Hematopoietic multipotent progenitor cell (in vitro differentiated cells): Measurements from ENCODE around the gene CACNA2D4. TPM values are rescaled to one million over a fixed set of nuclear protein-coding genes. Genes with fewer than 3 reads are reported as not detected.

Source experiments
- DNase-seq, 3 donors: peaks; one replicate each; pipeline ENCODE4 v3.0.0-alpha.2; 2011 to 2015; ENCODE audit warnings: low read depth in 2 of 3, low spot score in 2 of 3
- total RNA-seq: library from RNA; depleted of rRNA; stranded (reverse); fragments of >200 nt; gene quantifications from one replicate; pipeline ENCODE4 v1.2.3, GENCODE V29; 2012

CACNA2D4 gene
- total RNA-seq, 1 donor, result 9.4 TPM

DNA sequence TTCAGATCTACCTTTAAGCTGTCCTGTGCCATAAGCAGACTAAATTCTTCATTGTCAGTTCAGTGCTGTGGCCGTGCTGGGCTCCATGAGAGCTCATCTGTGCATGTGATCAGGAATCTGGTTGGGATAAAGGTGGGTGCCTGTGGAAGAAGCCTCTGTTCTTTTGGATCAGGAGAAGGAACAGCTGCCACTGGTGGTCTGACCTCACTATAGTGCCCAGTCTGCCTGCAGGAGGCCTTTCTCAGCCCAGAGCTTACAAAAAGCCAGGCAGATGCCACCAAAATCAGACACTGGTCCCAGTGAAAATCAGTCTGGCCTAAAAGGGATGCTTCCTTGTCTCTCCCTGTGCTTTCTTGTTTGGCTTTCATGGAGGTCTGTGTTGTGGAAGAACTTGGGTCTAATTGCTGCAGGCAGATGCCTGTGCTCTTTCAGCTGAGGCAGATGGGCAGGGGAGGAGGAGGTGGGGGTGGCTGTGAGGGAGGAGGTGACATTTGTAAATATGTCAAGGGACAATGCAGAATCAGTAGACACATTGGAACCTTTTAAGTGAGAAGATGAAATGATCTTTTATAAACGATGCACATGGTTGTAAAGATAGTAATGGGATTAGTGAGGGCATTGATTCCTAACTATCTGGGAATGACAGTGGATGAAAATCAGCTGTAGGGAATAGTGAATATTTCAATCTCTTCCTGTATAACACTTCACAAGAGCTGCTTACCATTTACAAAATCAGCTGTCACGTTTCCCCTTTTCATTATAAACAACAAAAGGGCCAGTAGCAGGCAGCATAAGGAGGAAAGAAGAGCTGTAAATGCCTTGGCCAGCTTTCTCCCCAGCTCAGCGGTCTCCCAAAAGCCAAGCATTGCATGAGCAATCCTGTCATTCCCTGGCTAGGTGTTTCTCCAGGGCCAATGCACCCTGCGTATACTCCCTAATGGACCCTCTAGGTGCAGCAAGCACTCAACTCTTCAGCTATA lies 44.6 kb downstream of the CACNA2D4 start:
- no peak for DNase-seq

DNA sequence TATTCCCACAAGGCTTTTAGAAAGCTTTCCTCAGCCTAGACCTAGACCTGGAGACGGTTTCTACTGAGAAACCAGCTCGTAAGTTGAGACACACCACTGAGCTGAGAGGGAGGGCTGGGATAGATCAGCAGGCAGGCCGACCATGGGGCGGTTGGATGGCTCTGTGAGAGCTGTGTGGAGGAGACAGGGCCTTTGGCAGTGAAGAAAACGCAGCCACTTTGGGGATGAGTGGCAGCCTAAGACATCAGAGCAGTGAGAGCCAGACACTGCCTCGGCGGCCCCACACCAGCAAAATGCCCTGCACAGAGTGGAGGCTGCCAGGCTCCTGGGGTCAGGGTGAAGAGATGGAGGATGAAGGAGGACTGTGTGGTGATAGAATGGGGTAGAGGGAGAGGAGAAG lies 46.0 kb downstream of the CACNA2D4 start:
- no peak for DNase-seq

DNA sequence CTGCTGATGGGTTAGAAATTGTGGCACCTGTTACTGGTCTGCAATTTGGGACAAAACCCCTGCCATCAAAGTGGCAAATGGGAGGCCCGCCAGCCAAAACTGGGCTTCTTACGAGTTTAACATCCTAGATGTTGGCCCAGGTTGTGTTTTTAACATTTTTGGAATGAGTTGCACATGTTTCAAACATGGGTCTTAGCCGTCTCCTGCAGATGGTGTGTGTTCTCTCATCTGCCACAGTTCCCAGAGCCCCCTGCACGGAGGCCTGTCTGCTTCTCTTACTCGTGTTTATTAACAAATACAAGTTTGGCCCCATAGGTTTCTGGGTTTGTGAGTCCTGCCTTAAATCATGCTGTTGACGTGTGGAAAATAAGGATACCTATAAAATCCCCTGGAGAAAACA lies 46.5 kb downstream of the CACNA2D4 start:
- no peak for DNase-seq

DNA sequence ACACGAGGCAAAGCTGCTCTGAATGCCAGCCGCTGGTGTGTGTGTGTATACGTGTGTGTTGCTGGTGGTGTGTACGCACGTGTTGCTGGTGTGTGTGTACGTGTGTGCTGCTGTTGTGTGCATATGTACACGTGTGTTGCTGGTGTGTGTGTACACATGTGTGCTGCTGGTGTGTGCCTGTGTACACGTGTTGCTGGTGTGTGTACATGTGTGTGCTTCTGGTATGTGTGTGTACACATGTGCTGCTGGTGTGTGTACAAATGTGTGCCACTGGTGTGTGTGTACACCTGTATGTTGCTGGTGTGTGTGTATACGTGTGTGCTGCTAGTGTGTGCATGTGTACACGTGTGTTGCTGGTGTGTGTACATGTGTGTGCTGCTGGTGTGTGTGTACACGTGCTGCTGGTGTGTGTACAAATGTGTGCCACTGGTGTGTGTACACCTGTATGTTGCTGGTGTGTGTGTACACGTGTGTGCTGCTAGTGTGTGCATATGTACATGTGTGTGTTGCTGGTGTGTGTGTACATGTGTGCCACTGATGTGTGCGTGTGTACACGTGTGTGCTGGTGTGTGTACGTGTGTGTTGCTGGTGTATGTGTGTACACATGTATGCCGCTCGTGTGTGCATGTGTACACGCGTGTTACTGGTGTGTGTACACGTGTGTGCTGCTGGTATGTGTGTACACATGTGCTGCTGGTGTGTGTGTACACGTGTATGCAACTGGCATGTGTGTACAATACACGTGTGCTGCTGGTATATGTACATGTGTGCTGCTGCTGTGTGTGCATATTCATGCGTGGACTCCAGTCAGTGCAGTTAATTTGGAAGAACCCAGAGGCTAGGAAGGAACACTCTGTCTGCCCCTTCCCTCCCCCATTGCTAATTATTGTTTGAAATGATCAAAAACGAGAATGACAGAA lies 47.2 kb downstream of the CACNA2D4 start:
- no peak for DNase-seq

DNA sequence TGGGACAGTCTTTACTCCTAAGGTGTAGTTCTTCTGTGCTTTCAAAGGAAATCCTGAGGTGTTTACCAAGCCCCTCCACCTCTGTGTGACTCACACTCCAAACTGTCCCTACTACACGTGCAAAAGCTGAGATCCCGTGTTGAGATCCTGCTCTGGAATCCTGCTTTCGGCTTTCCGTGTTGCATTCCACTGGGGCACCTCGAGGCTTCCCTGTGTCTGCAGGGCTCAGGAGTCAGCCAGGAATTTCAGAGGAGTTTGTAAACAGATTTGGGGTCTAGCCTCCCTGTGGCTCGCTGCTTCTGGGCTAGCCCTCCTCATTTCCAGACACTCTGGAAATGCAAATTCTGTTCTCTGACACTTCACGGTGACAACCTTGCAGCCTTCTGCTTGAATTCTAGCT lies 48.4 kb downstream of the CACNA2D4 start:
- no peak for DNase-seq

DNA sequence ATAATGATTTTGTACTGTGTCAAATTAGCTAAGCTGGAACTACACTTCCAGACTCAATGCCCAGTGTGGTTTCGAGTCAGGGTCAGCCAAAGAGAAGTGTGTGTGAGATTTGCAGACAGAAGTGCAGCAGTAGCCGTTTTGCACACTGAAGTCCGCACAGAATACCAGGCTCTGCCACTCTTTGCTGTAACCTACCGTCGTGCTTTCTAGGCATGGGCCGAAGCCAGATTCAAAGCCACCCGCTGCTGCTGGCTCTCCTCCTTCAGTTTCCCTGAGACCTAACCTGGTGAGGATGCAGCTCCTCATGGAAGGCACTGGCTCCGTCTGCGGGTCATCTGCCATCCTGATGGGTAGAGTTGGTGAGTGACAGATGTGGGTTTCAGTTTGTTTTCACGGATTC lies 49.3 kb downstream of the CACNA2D4 start:
- no peak for DNase-seq

DNA sequence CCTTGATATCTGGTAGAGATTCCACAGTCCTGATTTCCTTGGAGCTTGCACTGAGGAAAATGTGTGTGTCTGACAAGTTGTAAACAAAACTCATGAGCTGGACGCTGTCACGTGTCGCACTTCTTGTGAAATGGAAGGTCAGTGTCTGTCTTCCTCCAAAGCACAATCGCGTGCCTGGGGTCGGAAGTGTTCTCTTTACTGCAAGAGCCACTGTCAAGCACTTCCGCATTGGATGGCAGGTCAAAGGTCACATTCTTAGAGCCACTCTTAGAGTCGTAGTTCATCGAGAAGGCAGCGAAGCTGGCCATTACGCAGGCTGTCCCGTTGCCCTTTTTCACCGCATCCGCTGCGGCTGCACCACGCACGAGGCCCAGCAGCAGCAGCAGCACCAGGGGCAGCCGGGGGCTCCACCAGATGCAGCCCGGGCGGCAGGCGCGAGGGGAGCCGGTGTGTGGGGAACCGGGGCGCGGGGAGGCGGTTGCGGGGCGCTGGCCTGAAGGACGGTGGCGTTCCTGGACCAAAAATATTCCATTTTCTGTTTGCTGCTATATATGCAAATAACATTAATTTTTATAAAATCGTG lies 53.1 kb downstream of the CACNA2D4 start:
- no peak for DNase-seq

DNA sequence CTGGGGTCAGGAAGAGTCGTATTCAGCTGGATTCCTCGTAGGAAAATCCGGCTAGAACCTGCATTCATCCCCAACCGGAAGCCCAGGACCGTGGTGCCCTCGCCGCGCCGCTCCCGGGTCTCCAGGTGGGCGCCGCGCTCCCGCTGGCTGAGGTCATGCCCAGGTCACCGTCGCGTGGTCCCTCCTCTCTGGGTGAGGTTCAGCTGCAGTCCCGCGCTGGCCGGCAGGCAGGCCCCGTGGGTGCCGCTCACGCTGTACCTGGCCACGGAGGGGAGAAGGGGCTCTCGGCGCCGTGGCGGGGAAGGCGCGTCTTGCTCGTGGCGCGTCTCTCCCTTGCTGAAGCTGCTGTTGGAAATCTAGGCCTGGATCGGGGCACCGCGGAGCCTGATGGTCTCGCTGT lies 53.6 kb downstream of the CACNA2D4 start:
- DNase-seq, result no peak

DNA sequence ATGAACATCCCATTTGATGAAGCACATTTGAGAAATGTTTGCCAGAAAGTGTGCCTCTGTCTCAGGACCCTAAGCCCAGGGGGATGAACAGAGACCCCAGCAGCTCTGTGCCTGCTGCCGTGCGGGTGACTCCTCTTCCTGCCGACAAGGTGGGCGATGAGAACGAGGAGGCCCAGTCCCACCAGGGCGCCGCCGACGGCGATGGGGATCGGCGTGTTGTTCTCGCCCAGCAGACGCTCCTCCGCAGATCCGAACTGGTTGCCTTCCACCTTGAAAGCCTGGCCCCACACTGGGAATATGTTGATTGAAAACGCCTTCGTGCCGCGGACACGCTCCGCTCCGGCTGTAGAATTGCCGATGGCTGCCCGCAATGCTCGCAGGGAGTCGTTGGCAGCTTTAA lies 54.0 kb downstream of the CACNA2D4 start:
- no peak for DNase-seq

DNA sequence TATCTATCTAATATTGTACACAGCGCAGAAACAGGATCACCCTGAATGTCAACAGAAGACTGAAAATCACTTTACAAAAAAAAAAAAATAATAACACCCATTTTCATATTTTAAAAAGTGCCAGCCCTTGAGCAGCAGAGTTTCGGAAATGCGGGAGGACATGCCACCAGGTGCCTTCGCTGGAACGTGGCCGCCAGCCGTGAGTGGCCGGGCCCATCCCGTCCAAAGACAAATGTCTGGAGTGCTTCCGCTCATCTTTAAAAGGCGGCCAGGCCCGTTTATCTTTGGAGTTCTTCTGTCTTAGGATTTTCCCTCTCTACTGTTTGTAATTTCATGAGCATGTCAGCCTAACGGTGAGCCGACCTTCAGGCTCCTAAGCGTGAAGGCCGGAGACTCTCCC lies 54.6 kb downstream of the CACNA2D4 start:
- no peak for DNase-seq

DNA sequence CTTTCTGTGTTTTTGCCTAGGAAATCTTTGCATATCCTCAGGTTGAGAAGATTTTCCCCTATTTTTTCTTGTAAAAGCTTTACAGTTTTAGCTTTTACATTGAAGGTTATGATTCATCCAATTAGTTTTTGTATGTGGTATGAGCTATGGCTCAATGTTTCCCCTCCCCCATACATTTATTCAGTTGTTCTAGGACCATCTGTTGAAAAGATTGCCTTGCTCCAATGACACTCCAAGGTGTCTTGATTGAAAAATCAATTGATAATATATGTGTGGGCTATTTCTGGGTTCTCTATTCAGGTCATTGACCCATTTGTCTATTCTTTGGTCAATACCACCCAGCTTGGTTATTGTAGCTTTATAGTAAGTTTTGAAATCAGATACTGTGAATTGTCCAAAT lies 55.5 kb downstream of the CACNA2D4 start:
- no peak for DNase-seq

DNA sequence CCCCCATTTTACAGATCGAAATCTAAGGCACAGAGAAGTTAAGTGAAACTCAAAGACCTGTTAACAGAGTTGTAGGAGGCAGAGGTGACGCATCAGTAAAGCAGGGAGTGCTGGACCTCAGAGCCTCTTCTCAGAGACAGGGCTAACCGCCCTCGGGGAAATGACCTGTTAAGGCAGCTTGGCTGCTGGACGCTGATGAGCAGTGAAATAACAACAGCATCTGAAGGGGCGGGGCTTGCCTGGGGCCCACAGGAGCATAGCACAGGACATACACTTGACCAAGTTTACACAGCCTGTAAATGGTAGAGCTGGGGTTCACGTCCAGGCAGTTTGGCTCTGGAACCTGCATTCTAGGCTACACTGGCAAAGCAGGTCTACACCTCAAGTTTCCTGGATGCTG lies 58.8 kb downstream of the CACNA2D4 start:
- no peak for DNase-seq

DNA sequence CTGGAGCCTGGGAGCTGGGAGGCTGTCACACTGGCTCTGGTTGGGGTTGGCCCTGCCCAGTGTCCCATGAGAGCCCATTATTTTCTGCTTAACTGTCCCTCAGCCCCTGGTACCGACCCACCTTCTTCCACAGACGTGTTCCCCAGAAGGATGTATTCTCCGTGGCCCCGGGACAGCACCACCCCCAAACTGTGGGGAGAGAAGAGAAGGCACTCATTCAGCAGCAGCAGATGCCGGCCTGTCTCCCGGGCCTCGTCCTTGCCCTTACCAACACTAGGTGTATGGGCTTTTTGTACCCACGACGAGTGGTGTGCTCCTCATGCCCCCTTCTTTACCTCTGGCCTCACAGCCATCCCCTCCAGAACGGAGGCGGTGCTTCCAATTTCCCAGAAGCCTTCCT lies 60.0 kb downstream of the CACNA2D4 start:
- no peak for DNase-seq

DNA sequence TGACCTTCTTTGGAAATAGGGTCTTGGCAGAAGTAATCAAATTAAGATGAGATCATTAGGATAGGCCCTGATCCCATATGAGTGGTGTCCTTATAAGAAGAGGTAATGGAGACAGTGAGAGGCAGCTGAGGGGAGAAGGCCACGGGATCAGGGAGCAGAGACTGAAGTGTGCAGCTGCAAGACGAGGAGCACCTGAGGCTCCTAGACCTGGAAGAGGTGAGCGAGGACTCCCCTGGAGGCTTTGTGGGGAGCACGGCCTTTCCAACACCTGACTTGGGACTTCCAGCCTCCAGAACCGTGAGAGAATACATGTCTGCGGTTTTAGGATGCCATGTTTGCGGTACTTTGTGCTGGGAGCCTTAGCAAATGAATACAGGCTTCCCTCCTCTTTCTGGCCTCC lies 60.6 kb downstream of the CACNA2D4 start:
- DNase-seq, result no peak

DNA sequence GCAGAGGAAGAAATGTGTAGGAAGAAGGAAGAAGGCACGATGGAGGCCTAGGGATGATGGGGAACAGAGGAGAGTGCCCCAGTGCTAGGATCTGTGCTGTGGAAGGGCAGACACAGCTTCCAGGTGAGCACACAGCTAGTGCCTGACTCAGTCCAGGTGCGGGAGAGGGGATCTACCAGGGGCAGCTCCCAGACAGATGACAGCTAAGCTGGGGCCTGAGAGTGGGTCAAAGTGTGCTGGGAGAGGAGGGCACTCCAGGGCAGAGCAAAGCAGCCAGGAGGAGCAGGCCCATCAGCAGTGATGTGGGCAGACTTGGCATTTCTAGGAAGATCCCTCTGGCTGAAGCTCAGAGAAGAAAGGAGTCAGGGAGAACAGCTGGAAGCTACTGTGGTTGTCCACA lies 61.4 kb downstream of the CACNA2D4 start:
- no peak for DNase-seq

DNA sequence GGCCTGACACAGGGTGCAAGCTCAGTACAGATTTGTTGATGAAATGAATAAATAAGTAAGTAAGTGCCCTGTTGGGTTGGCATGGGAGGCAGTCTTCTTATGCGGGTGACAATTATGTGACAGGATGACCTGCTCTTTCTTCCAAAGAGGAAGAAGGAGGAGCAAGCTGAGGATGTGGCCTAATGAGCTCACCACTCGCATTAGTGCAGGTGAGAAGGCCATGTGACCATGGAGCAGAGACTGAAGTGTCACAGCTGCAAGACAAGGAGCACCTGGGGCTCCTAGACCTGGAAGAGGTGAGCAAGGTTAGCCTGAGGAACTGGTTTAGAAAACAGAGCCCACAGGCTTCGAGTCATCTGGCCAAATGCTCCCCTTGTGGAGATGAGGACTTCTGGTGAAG lies 63.2 kb downstream of the CACNA2D4 start:
- DNase-seq, result peak in 1 of 3 donors; percentile 31

DNA sequence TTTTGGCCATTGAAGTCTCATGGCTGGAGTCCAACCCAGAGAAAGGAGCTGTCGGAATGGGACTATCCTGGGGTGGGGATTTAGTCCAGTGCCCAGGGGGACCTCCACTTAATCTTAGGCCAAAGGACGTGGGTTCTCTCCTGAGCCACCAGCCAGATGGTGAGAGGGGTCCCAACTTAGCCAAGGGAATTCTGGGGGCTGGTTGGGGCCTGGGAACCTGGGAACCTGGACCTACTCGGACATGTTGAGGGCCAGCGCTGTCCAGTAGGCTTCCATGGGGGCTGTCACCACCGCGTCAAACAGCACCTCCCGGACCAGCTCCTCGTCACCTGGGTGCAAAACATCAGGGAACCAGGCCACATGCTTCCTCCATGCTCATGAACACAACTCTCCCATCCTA lies 64.7 kb downstream of the CACNA2D4 start:
- no peak for DNase-seq

DNA sequence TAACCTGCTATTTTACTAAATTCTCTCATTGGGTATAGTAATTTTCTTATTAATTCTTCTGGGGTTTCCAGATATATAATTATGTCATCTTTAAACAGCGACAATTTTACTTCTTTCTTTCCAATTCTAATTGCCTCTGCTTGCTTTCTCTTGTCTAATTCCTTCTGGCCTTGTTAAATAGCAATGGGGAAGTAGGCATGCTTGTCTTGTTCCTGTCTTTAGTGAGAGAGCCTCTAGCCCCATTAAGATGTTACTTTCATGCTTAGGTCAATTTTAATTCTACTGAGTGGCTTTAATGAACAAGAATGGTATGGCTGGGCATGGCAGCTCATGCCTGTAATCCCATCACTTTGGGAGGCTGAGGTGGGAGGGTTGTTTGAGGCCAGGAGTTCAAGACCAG lies 66.4 kb downstream of the CACNA2D4 start:
- DNase-seq, result no peak

DNA sequence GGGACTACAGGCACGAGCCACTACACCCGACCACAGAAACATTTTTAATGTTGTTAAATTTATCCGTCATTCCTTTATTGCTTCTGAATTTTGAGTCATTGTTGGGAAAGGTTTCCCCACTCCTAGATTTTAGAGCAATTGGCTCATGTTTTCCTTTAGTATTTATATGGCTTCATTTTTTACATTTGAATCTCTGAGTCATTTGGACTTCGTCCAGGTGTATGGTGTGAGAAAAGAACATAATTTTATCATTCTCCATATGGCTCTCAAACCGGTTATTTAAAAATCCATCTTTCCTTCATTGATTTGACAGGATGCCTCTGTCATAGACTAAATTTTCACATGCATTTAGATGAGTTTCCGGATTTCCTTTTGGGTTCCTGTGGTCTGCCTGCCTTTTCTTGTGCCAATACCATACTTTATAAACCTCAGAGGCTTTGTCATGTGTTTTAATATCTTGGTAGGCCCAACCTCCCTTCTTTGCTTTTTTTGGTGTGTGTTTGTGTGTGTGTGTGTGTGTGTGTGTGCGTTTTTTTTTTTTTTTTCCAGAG lies 67.2 kb downstream of the CACNA2D4 start:
- DNase-seq, result no peak

DNA sequence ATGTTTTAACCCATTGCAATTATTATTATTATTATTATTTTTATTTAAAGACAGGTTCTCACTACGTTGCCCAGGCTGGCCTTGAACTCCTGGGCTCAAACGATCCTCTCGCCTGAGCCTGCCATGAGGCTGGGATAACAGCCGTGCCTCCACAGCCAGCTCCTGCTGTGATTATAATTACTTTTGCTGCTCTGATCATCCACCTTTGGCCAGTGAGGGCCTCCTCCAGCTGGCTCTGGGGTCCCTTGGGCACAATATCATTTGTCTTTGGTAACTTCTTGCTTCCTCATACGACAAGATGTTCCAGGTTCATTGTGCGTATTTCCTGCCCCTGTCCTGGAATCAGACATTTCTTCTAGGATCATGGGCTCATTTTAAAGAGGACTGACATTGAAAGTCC lies 69.7 kb downstream of the CACNA2D4 start:
- no peak for DNase-seq

DNA sequence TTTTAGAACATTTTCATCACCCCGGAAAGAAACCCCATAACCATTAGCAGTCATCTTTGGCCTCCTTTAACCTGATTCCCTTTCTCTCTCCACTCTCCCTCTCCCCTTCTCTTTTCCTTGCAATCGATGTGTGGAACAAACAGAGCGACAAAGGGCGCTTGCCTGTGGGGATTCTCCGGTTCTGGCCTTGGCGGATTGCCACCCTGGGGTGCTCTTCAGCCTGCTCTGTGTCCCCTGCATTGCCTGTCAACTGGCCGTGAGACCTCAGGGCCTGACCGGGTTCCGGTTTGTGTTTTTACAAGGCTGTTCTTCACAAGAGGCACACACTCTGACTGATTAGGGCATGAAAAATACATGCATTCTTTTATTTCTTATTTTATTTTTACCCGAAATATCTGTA lies 70.3 kb downstream of the CACNA2D4 start:
- DNase-seq, result no peak
